Panc1 (cell line): ENCODE data around the gene INPP5D.

Experiments used
- POLR2AphosphoS5 ChIP-seq: IDR thresholded peaks from 2 replicates; pipeline ENCODE4 v1.6.1; 2012; ENCODE audit warnings: mild to moderate bottlenecking, low read depth, low read length, moderate library complexity
- TCF7L2 ChIP-seq: IDR thresholded peaks from 2 replicates; pipeline ENCODE4 v1.6.1; 2011; ENCODE audit warnings: mild to moderate bottlenecking, low read depth, low read length, inconsistent platforms
- TF ChIP-seq, protein P1 (sequence below): fragments of 450-650 bp; IDR thresholded peaks from 2 replicates; pipeline ENCODE4 v1.5.1; 2017; ENCODE audit warnings: mild to moderate bottlenecking
- TF ChIP-seq, protein P2 (sequence below), 2 experiments: IDR thresholded peaks; 2 replicates each; pipeline ENCODE4 v1.6.1; 2011 to 2012; ENCODE audit warnings: low read depth in 2 of 2, control low read depth in 1 of 2, low read length in 1 of 2, mild to moderate bottlenecking in 1 of 2, moderate library complexity in 1 of 2; ENCODE audit not compliant: insufficient read depth in 1 of 2

DNA sequence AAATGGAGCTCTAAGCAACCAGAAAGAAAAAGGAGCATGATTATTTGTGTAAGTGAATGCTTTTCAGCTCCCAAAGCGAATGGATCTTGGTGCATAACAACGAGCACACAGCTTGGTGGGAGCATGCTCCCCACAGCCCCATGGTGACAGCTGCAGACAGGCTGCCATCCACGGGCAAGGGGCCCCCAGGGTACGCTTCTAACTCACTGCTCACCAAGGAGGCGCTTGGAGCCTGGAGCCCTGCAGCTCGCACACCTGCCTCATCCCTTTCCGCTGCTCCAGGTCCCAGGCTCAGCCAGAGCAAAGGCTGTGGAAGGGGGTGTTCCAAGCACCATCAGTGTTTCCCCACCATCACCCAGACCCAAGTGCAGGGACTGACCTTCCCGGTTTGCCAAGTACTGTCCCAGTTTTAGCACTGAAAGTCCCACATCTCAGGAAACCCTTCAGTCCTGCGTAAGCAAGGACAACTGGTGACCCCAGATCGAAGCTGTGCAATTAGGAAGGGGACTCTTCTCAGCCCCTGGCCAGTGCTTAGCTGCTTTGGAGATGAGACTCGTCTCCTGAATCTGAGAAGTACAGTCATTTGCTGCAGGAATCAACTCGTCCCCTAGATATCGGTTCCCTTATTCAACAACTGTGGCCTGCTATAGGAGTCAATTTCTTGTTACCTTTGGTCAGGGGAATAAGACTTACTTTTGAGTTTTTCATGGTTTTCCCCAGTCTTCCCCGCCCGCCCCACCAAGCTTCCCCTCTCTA lies 141.3 kb downstream of the INPP5D start:
- TF ChIP-seq TCF7L2, result no peak
- TF ChIP-seq, protein P1, sequence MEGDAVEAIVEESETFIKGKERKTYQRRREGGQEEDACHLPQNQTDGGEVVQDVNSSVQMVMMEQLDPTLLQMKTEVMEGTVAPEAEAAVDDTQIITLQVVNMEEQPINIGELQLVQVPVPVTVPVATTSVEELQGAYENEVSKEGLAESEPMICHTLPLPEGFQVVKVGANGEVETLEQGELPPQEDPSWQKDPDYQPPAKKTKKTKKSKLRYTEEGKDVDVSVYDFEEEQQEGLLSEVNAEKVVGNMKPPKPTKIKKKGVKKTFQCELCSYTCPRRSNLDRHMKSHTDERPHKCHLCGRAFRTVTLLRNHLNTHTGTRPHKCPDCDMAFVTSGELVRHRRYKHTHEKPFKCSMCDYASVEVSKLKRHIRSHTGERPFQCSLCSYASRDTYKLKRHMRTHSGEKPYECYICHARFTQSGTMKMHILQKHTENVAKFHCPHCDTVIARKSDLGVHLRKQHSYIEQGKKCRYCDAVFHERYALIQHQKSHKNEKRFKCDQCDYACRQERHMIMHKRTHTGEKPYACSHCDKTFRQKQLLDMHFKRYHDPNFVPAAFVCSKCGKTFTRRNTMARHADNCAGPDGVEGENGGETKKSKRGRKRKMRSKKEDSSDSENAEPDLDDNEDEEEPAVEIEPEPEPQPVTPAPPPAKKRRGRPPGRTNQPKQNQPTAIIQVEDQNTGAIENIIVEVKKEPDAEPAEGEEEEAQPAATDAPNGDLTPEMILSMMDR, result no peak
- TF ChIP-seq, protein P2, sequence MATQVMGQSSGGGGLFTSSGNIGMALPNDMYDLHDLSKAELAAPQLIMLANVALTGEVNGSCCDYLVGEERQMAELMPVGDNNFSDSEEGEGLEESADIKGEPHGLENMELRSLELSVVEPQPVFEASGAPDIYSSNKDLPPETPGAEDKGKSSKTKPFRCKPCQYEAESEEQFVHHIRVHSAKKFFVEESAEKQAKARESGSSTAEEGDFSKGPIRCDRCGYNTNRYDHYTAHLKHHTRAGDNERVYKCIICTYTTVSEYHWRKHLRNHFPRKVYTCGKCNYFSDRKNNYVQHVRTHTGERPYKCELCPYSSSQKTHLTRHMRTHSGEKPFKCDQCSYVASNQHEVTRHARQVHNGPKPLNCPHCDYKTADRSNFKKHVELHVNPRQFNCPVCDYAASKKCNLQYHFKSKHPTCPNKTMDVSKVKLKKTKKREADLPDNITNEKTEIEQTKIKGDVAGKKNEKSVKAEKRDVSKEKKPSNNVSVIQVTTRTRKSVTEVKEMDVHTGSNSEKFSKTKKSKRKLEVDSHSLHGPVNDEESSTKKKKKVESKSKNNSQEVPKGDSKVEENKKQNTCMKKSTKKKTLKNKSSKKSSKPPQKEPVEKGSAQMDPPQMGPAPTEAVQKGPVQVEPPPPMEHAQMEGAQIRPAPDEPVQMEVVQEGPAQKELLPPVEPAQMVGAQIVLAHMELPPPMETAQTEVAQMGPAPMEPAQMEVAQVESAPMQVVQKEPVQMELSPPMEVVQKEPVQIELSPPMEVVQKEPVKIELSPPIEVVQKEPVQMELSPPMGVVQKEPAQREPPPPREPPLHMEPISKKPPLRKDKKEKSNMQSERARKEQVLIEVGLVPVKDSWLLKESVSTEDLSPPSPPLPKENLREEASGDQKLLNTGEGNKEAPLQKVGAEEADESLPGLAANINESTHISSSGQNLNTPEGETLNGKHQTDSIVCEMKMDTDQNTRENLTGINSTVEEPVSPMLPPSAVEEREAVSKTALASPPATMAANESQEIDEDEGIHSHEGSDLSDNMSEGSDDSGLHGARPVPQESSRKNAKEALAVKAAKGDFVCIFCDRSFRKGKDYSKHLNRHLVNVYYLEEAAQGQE (IDR thresholded peaks at IDR 0.05; ENCODE audit: insufficient read depth in 1 of 2, low read depth in 2 of 2, low read length in 1 of 2), result no peak
- no peak for TF ChIP-seq POLR2AphosphoS5
